Stimulated activated CD8-positive, alpha-beta memory T cell treated with anti-CD3 and anti-CD28 coated beads, Interleukin-15, amount 100 ng/mL, for 1 hour (primary cell): ENCODE measurements around the gene FCER1A.
"Not testable (repeated sequence)": the region's sequence is repeated elsewhere in the genome, so short reads cannot be mapped to it uniquely, and the experiment has no call there.

ENCODE experiments used
- DNase-seq: peaks from one replicate; pipeline ENCODE4 v3.0.0-alpha.2; 2020; ENCODE audit warnings: low read depth

Gene FCER1A

DNA sequence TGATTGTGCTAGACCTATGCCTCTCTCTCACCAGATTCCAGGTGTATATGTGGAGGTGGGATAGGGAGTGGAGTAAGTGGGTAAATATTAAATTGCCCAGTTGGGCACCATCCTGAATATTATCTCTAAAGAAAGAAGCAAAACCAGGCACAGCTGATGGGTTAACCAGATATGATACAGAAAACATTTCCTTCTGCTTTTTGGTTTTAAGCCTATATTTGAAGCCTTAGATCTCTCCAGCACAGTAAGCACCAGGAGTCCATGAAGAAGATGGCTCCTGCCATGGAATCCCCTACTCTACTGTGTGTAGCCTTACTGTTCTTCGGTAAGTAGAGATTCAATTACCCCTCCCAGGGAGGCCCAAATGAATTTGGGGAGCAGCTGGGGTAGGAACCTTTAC is at the start of gene FCER1A:
FCER1A (plus strand) TSS at position 242 of the 400 bp plus-strand sequence; CDS start at position 271, 29 bp downstream.
- no peak for DNase-seq

DNA sequence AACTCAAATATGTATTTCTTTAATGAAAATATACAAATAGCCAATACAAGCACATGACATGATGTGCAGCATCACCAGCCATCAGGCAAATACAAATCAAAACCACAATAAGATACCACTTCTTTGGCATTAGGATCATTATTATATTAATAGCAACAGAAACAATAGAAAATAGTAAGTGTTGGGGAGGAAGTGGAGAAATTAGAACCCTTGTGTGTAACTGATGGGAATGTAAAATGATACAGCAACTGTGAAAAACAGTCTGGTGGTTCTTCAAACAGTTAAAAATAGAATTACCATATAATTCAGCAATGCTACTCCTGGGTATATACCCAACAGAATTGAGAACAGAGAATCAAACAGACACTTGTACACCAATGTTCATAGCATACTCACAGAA is 40.8 kb upstream of the FCER1A start:
- DNase-seq, result no peak

DNA sequence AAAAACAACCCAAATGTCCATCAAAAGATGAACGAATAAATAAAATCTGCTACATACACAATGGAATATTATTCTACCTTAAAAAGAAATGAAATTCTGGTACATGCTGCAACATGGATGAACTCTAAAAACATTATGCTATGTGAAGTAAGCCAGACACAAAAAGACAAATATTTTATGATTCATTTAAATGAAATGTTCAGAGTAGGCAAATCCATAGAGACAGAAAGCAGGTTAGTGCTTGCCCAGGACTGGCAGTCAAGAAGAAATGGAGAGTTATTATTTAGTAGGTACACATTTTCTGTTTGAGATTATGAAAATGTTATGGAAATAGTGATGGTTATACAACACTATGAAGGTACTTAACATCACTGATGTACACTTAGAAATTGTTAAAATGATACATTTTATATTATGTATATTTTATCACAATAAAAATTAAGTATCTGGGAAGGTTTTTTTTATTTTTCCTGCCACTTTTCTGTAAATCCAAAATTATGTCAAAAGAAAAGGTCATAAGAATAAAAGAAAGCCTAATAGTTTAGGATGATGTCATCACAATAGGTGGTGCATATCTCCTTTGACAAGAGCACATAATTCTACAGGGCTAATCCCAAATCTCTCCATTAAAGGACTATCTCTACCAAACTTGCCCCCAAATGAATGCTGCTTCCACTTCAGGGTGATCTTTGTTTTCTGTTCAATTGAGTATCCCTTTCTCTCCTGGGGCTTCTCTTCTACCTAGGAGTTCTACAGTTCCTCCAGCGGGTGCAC is 40.2 kb upstream of the FCER1A start:
- no peak for DNase-seq

DNA sequence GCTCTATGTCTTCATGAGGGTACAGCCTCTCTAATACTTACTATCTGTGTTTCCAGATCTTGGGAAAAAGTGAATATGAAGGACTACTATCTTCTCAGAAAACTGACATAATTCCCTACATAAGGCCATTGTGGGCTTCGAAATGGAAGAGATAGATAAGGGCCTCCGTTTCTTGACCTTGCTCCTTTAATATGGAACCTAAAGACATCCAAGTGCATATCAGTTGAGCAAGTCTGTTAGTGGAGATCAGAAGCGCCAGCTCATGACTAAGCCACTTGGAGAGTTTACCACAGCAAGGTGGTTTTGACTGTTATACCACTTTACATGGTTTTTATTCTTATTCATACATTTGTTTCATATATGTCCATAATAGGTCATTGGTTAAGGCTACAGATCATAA is 35.3 kb upstream of the FCER1A start:
- no peak for DNase-seq

DNA sequence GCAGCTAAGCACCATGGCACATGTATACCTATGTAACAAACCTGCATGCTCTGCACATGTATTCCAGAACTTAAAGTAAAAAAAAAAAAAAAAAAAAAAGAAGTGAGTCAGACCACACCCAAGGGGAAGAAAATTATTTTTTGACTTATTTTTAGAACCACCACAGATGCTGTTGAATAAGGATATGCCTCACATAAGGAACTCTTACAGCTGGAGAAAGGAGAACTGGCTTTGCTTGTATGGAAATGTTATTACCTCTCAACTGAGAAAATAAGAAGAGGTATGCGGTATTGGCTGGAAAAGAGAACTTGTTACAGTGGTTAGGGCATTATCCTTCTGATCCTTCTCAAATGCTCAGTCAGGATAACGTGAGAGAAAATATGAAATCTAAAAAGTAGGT is 27.5 kb upstream of the FCER1A start:
- DNase-seq, result no peak

DNA sequence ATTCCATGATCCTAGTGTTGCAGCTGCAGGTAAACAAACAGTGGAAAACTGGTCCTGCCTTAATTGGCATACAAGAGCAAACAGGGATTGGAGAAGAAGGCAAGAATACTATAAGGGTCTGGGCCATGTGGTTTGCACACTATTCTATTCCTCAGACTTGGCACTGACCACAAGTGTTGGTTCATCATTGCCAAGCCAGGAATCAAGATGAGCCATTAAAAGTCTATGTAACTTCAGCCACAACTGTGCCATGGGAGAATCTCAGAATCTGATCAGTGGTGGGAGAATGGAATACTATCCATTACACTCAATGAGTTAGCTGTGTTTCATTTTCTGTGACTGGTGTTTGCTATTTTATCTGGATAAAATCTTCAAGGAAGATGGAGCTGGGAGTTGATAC is 26.2 kb upstream of the FCER1A start:
- no peak for DNase-seq

DNA sequence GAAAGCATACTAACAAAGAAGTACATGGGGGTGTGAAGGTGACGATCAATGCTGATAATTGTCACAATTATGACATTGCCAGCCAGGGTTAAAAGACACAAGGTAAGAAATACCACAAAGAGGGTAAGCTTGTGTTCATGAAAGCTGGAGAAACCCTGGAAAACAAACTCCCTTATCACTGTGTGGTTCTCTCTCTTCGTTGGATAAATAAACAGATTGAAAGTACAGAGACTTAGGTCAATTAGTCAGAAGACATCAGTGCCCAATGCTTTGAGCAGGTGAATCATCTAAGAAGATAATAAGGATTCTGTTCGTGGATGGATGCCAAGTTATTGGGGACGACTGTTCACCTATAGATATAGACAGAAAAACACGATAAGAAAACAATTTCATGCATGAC is 22.4 kb upstream of the FCER1A start:
- no peak for DNase-seq

DNA sequence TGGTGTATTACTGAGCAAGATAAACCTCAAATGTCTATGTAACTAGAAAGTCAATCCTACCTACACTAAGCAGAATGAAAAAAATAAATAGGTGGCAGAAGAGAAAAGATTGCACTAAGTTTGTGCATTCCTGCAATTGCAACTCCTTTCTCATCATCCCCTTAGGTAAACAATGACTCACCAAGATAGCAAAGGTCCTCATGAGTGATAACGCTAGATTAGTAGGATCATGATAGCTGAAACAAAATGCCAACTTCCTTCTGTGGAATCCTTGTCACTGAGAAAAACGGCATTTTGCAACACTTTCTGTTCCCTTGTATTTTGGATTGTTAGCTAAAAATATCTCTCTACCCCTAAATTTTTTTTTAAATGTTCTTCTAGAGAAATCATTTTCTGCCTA is 20.0 kb upstream of the FCER1A start:
- no peak for DNase-seq

DNA sequence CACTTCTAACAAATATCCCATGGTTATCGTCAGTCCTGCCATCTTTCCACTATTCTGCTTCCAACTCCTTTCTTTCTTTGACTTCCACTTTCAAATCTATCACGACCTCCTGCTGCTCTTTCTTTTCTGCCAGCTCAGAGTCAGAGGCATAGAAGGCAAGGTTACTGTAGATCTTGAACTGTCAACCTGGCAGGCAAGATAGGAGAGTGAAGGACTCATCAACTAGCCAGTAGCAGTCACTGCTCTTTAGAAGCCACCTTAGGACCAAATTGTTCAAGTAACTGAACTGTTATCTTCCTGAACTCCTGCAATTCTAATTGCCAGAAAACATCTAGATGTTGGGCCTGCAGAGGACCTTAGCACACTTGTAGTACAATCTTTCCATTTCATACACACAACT is 13.1 kb upstream of the FCER1A start:
- no peak for DNase-seq

DNA sequence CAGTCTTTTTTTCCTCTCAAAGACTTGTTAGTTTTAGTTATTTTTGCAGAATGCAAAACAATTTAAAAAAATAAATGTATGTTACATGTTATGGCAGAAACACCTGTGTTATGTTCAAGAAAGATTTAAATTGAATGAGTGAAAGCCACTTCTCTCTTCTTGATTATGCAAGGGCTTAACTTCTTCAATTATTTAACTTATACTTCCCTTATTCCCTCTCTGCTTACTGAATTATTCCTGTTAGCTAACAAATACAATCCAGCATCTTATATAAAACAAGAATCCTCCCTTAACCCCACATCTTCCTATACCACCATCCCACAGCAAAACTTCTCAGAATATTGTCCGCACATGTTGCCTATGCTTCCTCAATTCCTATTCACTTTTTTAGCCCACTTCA is 10.7 kb upstream of the FCER1A start:
- DNase-seq, result no peak

DNA sequence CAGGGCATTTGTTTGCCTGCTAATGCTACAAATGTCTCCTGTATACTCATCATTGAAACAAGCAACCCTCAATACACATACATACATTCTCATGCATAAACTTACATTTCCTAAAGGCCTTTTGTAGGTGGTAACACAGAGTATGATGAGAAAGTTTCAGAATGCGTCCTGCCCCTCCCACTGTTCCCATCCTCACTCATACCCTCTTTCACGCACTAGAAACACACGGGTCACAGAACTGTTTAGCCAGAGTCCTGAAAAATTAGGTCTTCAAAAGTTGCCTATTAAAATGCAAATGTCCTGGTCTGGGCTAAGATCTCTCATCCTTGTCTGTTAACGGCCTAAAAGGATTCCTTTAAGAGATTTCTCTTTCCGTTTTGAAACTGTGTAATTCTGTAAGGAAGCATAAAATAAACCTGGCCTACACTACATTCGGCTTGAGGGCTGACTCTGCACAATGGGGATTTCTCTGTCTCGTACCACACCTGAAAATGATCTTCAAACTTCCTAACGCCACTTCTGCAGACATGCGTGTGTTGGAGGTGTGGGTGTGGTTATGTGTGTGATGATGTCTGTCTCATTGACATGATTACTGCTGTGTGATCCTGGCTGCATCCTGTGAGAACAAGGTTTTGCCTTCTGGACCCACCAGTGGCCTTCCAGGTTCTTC is 5.3 kb upstream of the FCER1A start:
- no peak for DNase-seq

DNA sequence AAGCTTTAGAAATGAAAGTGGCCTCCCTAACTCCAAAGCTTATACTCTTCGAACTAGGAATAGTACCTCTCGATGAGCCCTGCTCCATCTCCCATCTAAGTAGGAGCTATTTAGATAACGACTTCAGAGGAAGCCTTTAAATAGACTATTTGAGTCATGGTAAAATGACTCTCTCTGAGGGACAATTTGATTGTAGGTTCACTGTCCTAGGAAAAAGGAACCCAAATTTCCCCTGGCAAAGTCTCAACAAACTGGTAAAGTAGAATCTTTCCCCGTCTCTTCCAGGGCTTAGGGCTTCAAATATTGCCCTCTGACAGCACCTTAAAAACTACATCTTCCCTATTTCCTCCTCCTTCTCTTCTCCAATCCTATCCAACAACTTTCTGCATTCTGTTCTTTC is 2.0 kb upstream of the FCER1A start:
- DNase-seq, result no peak

DNA sequence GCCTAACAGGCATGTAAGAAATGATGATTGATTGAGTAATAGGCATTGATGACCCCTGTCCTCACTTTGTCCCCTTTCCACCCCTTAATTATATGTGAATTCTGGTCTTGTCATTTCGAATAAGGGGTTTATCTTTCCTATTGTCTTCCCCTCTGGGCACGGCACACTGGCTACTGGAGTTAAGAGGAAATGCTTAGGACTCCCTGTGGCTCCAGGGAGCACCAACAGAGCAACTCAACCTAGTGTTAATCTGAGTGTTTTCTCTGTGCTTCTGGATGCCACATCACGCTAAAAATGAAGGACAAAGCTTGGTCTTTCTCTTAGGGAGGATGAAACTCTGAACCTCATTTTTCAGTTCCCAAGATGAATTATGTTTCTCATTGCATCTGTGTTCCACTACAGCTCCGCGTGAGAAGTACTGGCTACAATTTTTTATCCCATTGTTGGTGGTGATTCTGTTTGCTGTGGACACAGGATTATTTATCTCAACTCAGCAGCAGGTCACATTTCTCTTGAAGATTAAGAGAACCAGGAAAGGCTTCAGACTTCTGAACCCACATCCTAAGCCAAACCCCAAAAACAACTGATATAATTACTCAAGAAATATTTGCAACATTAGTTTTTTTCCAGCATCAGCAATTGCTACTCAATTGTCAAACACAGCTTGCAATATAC is 5.3 kb downstream of the FCER1A start:
- DNase-seq, result no peak

DNA sequence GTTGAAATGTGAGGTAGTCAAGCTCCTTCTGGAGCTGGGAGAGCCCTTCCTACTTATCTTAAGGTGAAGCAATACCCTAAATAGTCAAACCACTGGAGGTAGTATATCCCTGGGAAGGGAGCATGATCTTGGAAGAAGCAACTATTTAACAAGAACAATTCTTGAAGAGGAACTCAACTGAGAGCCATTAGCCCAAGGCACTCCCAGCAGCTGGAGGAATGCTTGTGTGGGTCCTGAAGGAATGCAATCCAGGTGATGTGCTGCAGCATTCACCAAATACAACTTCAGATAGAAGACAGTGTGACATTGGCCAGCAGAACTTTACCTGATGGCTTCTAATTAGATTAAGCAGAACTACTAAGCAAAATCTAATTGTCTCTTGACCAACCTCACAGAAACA is 9.5 kb downstream of the FCER1A start:
- DNase-seq, result no peak

DNA sequence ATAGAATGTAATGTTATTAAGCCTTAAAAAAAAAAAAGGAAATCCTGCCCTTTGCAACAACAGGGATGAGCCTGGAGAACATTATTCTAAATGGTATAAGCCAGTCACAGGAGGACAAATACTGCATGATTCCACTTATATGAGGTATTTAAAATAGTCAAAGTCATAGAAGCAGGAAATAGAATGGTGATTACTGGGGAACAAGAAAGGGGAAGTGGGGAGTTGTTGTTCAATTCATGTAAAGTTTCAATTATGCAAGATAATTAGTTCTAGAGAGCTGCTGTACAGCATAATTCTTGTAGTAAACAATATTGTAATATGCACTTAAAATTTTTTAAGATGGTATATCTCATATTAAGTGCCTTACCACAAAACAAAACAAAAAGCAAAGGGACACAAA is 13.2 kb downstream of the FCER1A start:
- DNase-seq, result no peak

DNA sequence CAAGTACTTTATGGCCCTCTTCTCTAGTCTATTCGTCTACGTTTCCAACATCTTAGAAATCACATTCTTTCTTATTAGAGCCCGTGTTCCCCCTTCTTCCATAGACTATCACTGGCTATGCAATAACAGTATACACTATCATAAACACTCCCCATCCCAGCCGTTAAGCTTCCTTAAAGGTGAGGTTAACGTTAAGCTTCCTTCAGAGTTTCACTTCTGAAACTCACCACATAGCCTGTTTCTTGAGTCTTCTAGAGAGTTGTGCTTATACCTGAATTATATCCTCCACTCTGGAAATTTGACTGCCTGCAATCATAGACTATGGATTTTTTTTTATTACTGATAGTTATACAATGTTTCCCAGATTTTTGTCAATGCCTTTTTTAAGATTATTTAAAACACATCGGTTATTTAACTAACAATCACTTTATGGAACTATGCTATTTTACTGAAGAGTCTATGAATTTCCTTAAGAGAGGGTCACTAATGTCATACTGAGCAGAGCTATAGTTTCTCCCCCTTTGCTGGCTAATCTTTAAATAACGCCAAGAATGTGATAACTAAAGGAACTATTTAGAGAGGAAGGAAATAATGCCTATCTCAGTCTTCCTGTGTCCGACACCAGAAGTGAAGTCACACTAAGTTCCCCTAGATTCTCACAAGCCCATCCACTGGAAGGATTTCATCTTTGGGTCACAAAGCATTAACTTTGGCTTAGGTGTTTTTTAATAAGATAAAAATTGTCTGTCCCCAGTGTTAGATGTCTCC is 16.8 kb downstream of the FCER1A start:
- no peak for DNase-seq

DNA sequence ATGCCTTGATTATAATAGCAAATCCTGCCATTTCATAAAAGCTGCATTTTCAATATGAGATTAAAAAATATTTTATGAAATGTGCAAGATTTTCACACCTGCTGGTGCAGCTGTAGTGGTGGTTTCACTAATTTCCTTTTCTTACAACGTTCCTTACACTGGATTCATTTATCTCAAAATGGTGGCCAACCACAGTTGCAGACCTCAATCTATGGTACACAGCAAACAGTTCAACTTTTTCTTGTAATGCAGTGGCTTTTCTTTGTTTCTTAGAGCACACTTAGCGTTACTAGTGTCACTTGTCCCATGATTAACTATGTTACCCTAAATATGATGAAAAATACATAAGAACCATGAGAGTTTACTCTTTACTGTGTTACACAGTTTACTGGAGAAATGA is 32.7 kb downstream of the FCER1A start:
- DNase-seq, result no peak

DNA sequence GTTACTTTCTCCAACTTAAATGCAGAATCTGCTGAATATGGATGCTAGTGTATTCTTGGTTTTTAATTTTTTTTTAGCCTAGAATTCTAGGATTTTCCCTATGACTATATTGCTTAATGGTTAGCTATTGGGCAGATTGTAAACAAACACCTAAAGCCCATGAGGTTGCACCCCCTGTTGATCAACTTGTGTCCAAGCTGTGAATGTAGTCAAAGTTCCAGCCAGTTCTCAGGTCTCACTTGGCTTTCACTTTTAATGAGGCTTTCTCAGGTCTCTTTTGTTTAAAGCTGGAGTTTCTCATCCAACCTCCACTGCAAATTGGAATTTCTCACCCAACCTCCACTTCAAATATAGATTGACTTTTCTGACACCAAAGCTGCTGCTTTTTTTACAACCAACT is 35.9 kb downstream of the FCER1A start:
- DNase-seq, result no peak

DNA sequence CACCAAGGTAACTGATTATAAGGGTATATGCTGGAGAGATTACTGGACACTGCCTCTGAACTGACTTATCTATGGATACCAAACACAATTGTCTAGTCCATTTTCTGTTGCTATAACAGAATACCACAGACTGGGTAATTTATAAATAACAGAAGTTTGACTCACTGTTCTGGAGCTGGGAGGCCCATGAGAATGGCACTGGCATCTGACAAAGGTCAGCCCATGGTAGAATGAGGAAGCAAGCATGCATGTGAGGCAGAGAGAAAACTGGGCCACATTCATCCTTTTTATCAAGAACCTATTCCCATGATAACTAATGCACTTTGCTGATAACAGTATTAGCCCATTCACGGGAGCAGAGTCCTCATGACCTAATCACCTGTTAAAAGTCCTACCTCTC is 37.4 kb downstream of the FCER1A start:
- no peak for DNase-seq

DNA sequence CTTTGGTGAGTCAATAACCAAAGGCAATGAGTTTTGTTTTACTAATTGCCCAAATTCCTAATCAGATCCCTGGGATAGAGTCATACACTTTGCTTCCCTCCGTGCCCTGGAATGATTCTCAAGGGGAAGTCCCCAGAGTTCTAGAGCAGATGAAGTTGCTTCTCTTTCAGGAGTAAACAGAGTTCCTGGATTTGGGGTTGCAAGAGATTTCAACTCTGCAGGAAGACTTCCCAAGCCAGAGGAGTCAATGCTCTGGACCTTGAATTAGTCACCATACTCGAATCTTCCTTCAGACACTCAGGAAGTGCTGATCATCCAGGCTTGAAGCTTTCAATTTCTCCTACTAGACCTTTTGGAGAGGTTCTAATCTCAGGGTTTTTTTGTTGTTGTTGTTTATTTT is 39.6 kb downstream of the FCER1A start:
- no peak for DNase-seq

DNA sequence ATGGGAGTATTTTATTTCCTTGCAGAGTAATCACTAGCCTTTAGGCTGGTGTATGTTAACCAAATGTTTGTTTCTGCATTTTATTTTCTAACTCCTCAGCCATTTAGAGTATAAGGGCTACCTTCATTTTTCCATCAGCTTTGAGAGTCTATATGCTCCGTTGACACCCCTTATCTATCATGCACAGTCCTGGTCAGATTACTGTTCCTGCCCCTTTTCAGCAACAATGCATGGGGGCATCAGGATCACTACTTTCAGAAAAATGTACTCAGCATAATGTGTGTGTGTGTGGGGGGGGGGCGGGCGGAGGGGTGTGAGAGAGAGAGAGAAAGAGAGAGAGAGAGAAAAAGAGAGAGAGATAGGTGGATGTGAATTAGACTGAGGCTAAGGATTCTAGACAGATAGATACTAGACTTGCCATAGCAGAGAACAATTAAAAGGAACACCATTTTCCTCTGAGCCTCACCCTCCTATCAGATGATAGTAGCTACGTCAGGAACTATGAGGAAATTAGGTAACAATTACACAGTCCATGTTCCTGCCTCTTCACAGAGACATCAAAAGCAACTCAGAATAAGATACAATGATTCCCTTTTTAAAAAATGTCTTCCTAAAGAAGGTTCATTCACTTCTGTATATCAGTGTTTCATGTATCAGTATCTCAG is 40.8 kb downstream of the FCER1A start:
- no peak for DNase-seq

DNA sequence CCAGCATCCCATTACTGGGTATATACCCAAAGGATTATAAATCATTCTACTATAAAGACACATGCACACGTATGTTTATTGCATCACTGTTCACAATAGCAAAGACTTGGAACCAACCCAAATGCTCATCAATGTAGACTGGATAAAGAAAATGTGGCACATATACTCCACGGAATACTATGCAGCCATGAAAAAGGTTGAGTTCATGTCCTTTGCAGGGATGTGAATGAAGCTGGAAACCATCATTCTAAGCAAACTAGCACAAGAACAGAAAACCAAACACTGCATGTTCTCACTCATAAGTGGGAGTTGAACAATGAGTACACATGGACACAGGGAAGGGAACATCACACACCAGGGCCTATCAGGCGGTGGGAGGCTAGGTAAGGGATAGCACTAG is 47.2 kb downstream of the FCER1A start:
- DNase-seq, result not testable (repeated sequence)
